OCI-LY1 (cell line): ENCODE data around the gene NOP16.

ENCODE experiments used
- CTCF ChIP-seq: fragments of 200-600 bp; sonication (generic), shearing (Covaris generic); IDR thresholded peaks from 2 replicates; pipeline ENCODE4 v1.5.1; 2017; ENCODE audit warnings: mild to moderate bottlenecking, antibody characterized with exemption, low read length, moderate library complexity, mixed read lengths
- EZH2 ChIP-seq: fragments of 200-600 bp; sonication (generic), shearing (Covaris generic); IDR thresholded peaks from 2 replicates; pipeline ENCODE4 v1.8.0; 2017; ENCODE audit warnings: borderline replicate concordance, mixed run types, mild to moderate bottlenecking, antibody characterized with exemption, low read length, moderate library complexity, mixed read lengths

- TF ChIP-seq CTCF: no peak
- no peak for TF ChIP-seq EZH2
Observed at GRCh38 chr5:176386491-176386890, 1.9 kb downstream of the NOP16 start.
